Measurements from ENCODE around the gene DGKD. TPM values are rescaled to one million over a fixed set of nuclear protein-coding genes. Genes with fewer than 3 reads are reported as not detected.

DGKD gene
- total RNA-seq, 2 experiments from 2014 or later, result 147 to 156 TPM

- Mint-ChIP-seq H3K27me3 (no peaks in the 10 kb centered on the region), H3K9me3 (no peaks in the 10 kb centered on the region), H3K27ac (peak overlapping the region; percentile 76), H3K4me3 (peak overlapping the region; percentile 92), H3K4me1 (ENCODE audit: low read depth) (peaks cover 76% of the 10 kb centered on the region), H3K36me3 (ENCODE audit: low read depth) (peaks cover 37% of the 10 kb centered on the region)
- peaks cover 39% of the 10 kb centered on the region for H3K4me1 ChIP-seq (ENCODE audit: insufficient read depth, low read length)
- H3K9me3 ChIP-seq (ENCODE audit: control insufficient read depth in 1 of 2, insufficient read depth in 1 of 2, low read length in 2 of 2), result no peaks in the 10 kb centered on the region
- no peaks in the 10 kb centered on the region for H3K27me3 ChIP-seq (ENCODE audit: control insufficient read depth in 1 of 2, insufficient read depth in 2 of 2, low read length in 2 of 2)
- ATAC-seq (ENCODE audit: poor library complexity), result no peak
- ChIA-PET POLR2A (interaction anchor here (0.6 to 4.5 kb wide), 4 partner anchors 23 to 87 kb away, joined by 3 to 25 read pairs (median 10); no protein-coding TSS in a partner anchor), CTCF (interaction anchor here (0.6 kb wide), 2 partner anchors 10 to 88 kb away, joined by 3 to 5 read pairs; no protein-coding TSS in a partner anchor)
- H3K27ac ChIP-seq (ENCODE audit: low read depth in 1 of 2, low read length in 2 of 2), result no peak overlapping the region
- peak overlapping the region; percentile 88 for H3K4me3 ChIP-seq (ENCODE audit: low read length)
- DNase-seq, result peak in 5 of 14 experiments; percentile 9 to 45 (median 18)
- intact Hi-C loops (cut with DNase I, micrococcal nuclease), result loop anchor here (1.0 to 10.0 kb wide), 5 partner anchors 63 to 1040 kb away; no protein-coding TSS in a partner anchor
- TF ChIP-seq, protein P1, sequence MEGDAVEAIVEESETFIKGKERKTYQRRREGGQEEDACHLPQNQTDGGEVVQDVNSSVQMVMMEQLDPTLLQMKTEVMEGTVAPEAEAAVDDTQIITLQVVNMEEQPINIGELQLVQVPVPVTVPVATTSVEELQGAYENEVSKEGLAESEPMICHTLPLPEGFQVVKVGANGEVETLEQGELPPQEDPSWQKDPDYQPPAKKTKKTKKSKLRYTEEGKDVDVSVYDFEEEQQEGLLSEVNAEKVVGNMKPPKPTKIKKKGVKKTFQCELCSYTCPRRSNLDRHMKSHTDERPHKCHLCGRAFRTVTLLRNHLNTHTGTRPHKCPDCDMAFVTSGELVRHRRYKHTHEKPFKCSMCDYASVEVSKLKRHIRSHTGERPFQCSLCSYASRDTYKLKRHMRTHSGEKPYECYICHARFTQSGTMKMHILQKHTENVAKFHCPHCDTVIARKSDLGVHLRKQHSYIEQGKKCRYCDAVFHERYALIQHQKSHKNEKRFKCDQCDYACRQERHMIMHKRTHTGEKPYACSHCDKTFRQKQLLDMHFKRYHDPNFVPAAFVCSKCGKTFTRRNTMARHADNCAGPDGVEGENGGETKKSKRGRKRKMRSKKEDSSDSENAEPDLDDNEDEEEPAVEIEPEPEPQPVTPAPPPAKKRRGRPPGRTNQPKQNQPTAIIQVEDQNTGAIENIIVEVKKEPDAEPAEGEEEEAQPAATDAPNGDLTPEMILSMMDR (IDR thresholded peaks at IDR 0.05), result no peak
- no peaks in the 10 kb centered on the region for H3K36me3 ChIP-seq (ENCODE audit: insufficient read depth, low read length)
Observed at GRCh38 chr2:233354971-233355574, 779 bp downstream of the DGKD start.

DNA sequence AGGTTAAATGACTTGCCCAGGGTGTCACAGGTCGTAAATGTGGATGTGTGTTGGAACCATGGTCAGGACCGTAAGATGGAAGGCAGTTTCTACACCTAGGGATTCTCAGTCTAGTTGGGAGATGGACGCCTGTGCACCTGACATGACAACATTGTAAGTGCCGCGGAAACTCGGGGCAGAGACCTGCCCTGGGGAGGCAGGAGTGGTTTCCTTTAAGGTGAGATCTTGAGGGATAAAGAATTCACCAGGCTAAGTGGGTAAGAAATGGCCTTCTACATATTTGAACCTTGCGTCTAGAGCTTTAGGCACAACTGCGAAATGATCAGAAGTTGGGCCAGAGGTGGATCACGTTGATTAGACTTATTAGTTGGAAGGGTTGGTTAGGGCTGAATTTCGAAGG, 1.6 kb downstream of the DGKD start:
- ATAC-seq (ENCODE audit: poor library complexity) (no peak), DNase-seq (no peak)
- POLR2A ChIA-PET, result interaction anchor here (1.0 to 4.5 kb wide), 3 partner anchors 24 to 88 kb away, joined by 3 to 25 read pairs (median 5); no protein-coding TSS in a partner anchor
- Mint-ChIP-seq H3K4me1 (ENCODE audit: low read depth) (peaks cover 68% of the 10 kb centered on the region), H3K4me3 (peak overlapping the region; percentile 92), H3K9me3 (no peaks in the 10 kb centered on the region), H3K27ac (peak overlapping the region; percentile 76), H3K36me3 (ENCODE audit: low read depth) (peaks cover 42% of the 10 kb centered on the region), H3K27me3 (no peaks in the 10 kb centered on the region)
- Histone ChIP-seq H3K27me3 (ENCODE audit: control insufficient read depth in 1 of 2, insufficient read depth in 2 of 2, low read length in 2 of 2) (no peaks in the 10 kb centered on the region), H3K4me3 (ENCODE audit: low read length) (peak overlapping the region; percentile 88), H3K27ac (ENCODE audit: low read depth in 1 of 2, low read length in 2 of 2) (no peak overlapping the region), H3K4me1 (ENCODE audit: insufficient read depth, low read length) (peaks cover 37% of the 10 kb centered on the region), H3K9me3 (ENCODE audit: control insufficient read depth in 1 of 2, insufficient read depth in 1 of 2, low read length in 2 of 2) (no peaks in the 10 kb centered on the region), H3K36me3 (ENCODE audit: insufficient read depth, low read length) (peaks cover under 1% of the 10 kb centered on the region)
- intact Hi-C loops (cut with DNase I, micrococcal nuclease), result loop anchor here in 1 of 2 experiments (2.0 to 10.0 kb wide), 2 partner anchors 87 to 1041 kb away; no protein-coding TSS in a partner anchor
- TF ChIP-seq, protein P1 (IDR thresholded peaks at IDR 0.05), result no peak
- CTCF ChIA-PET, result no interaction called here

GRCh38 chr2:233356546-233357308, 2.4 kb downstream of the DGKD start:
- Histone ChIP-seq H3K36me3 (ENCODE audit: insufficient read depth, low read length) (peaks cover 5% of the 10 kb centered on the region), H3K4me1 (ENCODE audit: insufficient read depth, low read length) (peaks cover 37% of the 10 kb centered on the region), H3K27ac (ENCODE audit: low read depth in 1 of 2, low read length in 2 of 2) (no peak overlapping the region), H3K9me3 (ENCODE audit: control insufficient read depth in 1 of 2, insufficient read depth in 1 of 2, low read length in 2 of 2) (no peaks in the 10 kb centered on the region), H3K27me3 (ENCODE audit: control insufficient read depth in 1 of 2, insufficient read depth in 2 of 2, low read length in 2 of 2) (no peaks in the 10 kb centered on the region), H3K4me3 (ENCODE audit: low read length) (no peak overlapping the region)
- Mint-ChIP-seq H3K9me3 (no peaks in the 10 kb centered on the region), H3K27ac (peak overlapping the region; percentile 76), H3K27me3 (no peaks in the 10 kb centered on the region), H3K4me1 (ENCODE audit: low read depth) (peaks cover 63% of the 10 kb centered on the region), H3K4me3 (peak overlapping the region; percentile 92), H3K36me3 (ENCODE audit: low read depth) (peaks cover 47% of the 10 kb centered on the region)
- TF ChIP-seq, protein P1 (IDR thresholded peaks at IDR 0.05), result no peak
- CTCF ChIA-PET, result interaction anchor here (1.5 to 2.5 kb wide), 2 partner anchors 87 to 106 kb away, joined by 5 to 13 read pairs; partner anchors contain the start of gene ATG16L1
- intact Hi-C loops (cut with DNase I, micrococcal nuclease), result loop anchor here in 1 of 2 experiments (10.0 kb wide), 1 partner anchor 1042 kb away; no protein-coding TSS in a partner anchor
- peak in 2 of 14 experiments; percentile 25 to 33 for DNase-seq
- ATAC-seq (ENCODE audit: poor library complexity), result no peak
- POLR2A ChIA-PET, result interaction anchor here (1.0 to 4.5 kb wide), 6 partner anchors 9 to 88 kb away, joined by 3 to 25 read pairs (median 6); no protein-coding TSS in a partner anchor

Data from CD4-positive, alpha-beta T cell (primary cell).